NB4 (cell line): Measurements from ENCODE around the gene IQCE.

Source experiments
- CTCF ChIP-seq: IDR thresholded peaks from one replicate; pipeline ENCODE4 v1.5.1; 2012; ENCODE audit warnings: low read depth, low read length
- MAX ChIP-seq: IDR thresholded peaks from 2 replicates; pipeline ENCODE4 v1.6.1; 2011; ENCODE audit warnings: low read depth, low read length
- MYC ChIP-seq: IDR thresholded peaks from 2 replicates; pipeline ENCODE4 v1.6.1; 2011; ENCODE audit warnings: low read depth, low read length
- POLR2A ChIP-seq: IDR thresholded peaks from 2 replicates; pipeline ENCODE4 v1.6.1; 2011; ENCODE audit warnings: mild to moderate bottlenecking; ENCODE audit not compliant: insufficient read length; ENCODE audit errors: extremely low read depth

GRCh38 chr7:2513702-2514101, 45.1 kb upstream of the IQCE start:
- TF ChIP-seq CTCF, result no peak
- TF ChIP-seq POLR2A, result no peak
- TF ChIP-seq MYC, result no peak
- TF ChIP-seq MAX, result no peak
